Right hindlimb (tissue), 1 donor: ENCODE measurements around the gene ASB18.
"Not testable (repeated sequence)": the region's sequence is repeated elsewhere in the genome, so short reads cannot be mapped to it uniquely, and the experiment has no call there.

Experiments used
- DNase-seq: peaks from one replicate; pipeline ENCODE4 v3.0.0-alpha.2; 2018

Gene ASB18, protein sequence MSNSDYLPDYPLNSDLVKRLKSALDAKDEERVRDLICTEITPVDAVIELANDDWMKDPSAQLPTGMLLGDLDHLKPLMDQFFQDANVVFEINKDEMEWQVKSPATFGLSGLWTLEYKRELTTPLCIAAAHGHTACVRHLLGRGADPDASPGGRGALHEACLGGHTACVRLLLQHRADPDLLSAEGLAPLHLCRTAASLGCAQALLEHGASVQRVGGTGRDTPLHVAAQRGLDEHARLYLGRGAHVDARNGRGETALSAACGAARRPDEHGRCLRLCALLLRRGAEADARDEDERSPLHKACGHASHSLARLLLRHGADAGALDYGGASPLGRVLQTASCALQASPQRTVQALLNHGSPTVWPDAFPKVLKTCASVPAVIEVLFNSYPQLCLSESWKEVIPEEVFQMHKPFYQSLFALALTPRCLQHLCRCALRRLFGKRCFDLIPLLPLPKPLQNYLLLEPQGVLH

DNA sequence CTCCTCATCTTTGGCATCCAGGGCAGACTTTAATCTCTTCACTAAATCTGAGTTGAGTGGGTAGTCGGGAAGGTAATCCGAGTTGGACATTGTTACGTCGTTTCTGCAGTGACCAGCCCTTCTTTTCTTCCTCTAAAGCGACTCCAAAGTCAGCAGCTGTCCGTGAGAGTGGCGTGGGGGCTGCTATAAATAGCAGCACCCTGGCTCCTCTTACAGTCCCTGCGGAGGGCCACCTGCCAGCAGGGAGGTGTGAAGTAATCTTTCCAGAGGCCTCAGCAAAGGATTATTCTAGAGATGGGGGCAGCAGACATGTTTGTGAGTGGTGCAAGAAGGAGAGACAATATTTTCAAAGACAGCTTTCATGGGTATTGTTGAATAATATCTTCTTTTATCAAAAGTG, at the start of gene ASB18:
Gene ASB18, minus strand, starts transcription at position 151 of the 400 bp plus-strand sequence. Its CDS starts 61 bp downstream, at position 90.
- DNase-seq = peak; percentile 43

- DNase-seq = no peak
Measured at GRCh38 chr2:236311286-236311685, 47.1 kb upstream of the ASB18 start.

DNA sequence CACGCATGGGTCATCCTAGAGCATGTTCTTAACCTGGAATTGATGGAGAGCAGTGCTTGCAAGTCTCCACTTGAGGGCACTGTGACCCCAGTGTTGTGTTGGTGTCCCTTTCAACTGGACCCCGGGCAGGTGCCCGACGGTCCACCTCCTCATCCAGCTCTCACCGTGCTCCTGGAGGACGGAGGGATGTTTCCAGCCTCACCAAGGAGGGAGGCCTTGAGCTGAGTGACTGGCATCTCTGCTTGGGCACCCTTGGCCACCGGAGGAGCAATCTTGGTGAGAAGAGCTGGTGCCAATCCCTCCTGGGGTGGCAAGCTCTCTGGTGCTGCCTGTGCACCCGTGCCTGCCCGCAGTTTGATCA, 45.4 kb upstream of the ASB18 start:
- DNase-seq = no peak

DNA sequence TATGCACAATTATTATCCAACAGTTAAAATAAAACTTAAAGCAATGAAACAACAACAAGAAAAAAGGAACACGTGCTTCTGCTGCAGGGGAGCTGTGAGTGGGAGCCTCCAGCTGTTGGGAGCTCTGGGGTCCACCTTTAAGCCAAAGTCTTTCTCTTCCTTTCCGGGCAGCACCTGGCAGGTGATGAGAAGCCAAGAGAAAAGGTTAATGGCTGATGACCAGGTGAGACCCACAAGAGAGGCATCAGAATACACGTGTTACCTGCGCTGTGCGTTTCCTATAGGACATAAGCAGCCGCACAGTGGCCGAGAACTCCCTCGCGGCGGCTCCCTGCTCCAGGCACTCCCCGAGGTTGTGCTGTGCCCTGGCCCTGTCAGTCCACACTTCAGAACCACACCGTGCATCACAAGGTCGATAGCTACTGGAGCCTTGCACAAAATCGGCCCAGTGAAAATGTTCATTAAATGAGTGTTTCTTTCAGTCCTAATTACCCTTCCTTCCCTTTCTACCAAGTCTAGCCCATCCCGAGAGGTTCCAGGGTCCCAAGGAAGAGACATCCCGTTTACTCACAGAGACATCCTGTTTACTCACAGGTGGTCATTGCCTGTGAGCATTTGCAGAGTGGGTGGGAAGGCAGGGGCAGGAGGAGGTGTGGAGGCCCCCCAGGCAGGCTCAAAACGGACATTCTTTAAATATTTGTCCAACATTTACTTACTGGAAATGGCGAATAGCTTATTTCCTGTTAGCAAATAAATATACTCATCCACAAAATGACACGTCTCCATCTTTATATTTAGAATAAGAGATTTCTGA, 44.9 kb upstream of the ASB18 start:
- no peak for DNase-seq

DNA sequence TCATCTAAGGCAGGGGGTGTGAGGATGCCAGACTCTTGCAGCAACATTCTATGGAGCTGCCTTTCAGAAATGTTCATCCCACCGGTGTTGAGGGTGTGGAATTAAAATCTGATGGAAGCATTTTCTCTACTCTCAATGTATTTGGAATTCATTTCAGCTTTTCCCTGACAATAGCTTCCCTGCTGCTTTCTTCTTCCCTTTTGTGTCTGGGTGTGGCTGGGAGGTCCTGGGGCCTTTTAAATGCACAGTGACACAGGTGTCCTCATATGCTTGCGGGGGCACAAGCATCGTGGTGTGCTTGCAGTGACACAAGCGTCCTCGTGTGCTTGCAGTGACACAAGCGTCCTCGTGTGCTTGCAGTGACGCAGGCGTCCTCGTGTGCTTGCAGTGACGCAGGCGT, 43.4 kb upstream of the ASB18 start:
- no peak for DNase-seq

GRCh38 chr2:236306825-236307540, 42.8 kb upstream of the ASB18 start:
- no peak for DNase-seq

GRCh38 chr2:236305964-236306605, 41.9 kb upstream of the ASB18 start:
- DNase-seq = no peak

DNA sequence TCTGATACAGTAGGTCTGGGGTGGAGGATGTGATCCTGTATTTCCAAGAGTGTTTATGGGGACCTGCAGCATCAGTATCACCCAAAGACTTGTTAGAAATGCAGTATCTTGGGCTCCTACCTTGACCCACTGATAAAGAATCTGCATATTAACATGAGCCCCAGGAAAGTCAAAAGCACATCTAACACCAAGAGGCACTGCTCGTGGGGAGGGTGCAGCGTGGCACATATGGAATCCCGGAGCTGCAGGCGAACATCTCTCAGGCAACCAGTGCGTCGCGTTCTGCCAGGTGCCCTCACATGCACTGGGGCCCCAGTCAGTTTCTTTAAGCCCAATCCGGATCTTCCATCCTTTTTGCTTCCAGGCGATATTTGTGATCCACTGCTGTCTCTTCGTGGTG, 41.3 kb upstream of the ASB18 start:
- DNase-seq = no peak

DNA sequence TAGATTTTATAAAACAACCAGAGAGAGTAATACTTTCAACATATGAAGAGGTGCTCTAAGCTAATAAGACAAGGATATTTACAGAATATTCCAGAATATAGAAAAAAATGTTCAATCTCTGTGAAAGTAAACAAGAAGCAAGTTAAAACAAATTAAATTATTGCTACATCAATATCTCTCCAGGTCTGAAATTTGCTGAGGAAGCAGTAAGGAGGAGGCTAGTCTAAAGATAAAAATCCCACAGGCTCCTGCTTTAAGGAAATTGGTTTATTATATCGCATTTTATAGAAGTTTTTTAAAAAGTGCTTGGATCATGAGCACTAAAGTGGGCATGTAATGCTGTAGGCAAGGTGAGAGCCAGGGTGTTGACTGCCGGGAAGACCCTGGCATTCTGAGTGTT, 39.7 kb upstream of the ASB18 start:
- no peak for DNase-seq

DNA sequence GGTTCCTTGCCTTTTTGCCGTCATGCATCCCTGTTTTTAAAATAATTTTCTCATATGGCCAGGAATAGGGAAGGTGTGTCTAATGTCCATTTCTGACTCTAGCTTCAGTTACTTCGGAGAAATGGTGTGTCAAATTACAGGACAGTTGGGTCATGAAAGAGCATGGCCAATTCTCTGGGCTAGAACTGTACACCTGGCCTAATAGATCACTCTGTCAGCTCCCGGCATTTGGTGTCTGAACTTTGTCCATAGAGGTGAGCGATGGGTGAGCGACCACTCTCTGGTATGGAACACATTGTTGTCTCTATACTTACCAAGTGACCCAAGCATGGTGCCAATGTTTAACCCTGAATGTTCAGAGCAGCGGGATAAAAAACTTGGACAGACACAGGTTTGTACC, 38.3 kb upstream of the ASB18 start:
- no peak for DNase-seq

DNA sequence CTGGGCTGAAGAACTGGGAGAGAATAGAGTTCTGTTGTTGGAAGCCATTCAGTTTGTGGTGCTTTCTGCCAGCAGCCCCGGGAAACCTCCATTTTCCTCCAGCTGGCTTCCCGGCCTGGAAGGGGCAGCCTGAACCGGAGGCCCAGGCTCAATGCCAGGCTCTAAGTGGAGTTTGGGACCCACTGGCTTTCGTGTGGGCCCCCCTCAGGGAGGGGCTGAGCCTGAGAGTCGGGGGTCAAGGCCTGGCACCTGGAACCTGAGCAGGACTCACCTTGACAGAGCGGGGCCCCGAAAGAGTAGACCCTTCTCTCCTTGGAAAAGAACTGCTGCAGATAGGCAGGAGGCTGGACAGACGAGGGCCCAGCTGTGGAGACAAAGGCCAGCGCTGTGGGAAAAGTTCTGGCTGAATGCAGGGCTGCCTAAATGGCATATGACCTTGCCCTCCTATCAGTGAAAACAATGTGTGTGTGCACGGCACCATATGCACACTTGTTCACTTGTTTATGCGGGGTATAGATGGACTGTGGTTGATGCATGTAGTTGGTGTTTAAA, 34.8 kb upstream of the ASB18 start:
- DNase-seq = no peak

GRCh38 chr2:236295481-236295880, 31.3 kb upstream of the ASB18 start:
- DNase-seq = no peak

DNA sequence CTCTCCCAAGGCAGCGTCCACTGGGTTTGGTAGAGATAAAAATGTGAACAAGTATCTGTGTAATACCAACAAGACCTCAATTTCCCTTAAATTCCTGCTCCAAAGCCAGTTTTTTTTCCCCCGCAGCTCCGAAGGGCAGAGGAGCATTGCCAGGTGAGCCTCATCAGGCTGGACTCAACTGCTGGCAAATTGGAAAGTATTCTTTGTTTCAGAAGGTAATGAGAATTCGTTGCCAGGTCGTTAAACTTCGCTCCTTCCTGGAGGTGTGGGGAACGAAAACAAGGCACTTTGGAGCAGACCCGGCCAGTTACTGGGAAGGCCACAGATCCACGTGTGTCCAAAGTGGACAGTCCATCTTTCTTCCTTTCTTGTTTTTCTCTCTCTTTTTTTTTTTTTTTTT, 30.4 kb upstream of the ASB18 start:
- no peak for DNase-seq

GRCh38 chr2:236293241-236293810, 29.1 kb upstream of the ASB18 start:
- no peak for DNase-seq

- no peak for DNase-seq
Measured at GRCh38 chr2:236291911-236292310, 27.7 kb upstream of the ASB18 start.

DNA sequence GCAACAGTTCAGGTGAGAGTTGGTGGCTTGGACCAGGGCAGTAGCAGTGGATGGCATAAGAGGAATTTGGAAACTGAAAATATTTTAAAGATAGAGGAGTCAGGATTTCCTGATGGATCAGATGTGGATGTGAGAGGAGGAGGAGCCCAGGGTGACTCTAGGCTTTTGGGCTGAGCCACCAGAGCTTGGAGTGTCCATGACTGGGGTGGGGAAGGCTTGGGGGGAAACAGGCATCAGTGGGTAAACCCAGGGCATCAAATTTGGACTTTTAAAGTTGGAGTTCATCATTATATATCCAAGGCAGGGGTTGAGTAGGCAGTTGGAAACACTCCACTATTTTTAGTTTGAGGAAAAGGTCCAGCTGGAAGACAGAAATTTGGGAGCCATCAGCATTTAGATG, 27.3 kb upstream of the ASB18 start:
- no peak for DNase-seq

GRCh38 chr2:236290742-236291425, 26.7 kb upstream of the ASB18 start:
- DNase-seq = no peak

DNA sequence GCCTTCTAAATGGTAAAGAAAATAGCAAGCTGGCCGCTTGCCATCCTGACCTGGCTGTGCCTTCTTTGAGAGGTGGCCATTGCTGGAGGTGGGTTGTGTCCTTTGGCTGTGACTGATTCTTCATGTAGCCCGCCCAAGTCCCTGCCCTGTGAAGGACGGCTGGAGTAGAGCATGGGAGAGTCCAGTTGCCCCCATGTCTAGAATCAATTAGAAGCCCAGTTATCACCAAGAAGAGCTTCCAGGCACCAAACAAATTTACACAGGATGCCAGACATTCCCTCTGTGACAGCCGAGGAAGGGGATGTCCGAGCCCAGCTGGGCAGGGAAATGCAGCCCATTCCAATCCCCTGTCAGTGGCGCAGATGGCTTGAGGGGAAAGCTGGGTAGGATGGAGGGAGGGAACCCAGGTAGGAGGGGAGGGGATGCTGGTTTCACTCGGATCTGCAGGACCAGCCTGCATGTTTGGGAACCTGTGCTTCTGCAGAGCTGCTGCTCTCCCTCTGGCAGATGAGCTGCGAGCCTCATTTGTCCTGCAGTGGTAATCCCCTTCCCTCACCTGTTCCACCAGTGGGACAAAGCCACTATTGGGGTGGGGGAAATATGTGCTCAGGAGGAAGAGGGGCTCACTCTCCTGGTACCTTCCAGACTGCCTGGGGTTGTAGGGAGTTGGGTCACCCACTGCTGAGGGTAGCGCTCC, 25.7 kb upstream of the ASB18 start:
- no peak for DNase-seq

GRCh38 chr2:236288373-236288772, 24.2 kb upstream of the ASB18 start:
- not testable (repeated sequence) for DNase-seq

- no peak for DNase-seq
Measured at GRCh38 chr2:236287656-236288055, 23.4 kb upstream of the ASB18 start.
